Femur (tissue), 1 donor: ENCODE data around the gene KRTAP12-4.
"Not testable (repeated sequence)": the region's sequence is repeated elsewhere in the genome, so short reads cannot be mapped to it uniquely, and the experiment has no call there.

Experiments
- DNase-seq: peaks from one replicate; pipeline ENCODE4 v3.0.0-alpha.2; 2017

KRTAP12-4 gene, protein sequence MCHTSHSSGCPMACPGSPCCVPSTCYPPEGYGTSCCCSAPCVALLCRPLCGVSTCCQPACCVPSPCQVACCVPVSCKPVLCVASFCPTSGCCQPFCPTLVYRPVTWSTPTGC

GRCh38 chr21:44654576-44655175, at the start of gene KRTAP12-4:
Gene KRTAP12-4 (minus strand): TSS chr21:44654659. CDS start chr21:44654614, 45 bp downstream.
- DNase-seq = no peak

GRCh38 chr21:44703731-44704635, 49.5 kb upstream of the KRTAP12-4 start:
- no peak for DNase-seq

DNA sequence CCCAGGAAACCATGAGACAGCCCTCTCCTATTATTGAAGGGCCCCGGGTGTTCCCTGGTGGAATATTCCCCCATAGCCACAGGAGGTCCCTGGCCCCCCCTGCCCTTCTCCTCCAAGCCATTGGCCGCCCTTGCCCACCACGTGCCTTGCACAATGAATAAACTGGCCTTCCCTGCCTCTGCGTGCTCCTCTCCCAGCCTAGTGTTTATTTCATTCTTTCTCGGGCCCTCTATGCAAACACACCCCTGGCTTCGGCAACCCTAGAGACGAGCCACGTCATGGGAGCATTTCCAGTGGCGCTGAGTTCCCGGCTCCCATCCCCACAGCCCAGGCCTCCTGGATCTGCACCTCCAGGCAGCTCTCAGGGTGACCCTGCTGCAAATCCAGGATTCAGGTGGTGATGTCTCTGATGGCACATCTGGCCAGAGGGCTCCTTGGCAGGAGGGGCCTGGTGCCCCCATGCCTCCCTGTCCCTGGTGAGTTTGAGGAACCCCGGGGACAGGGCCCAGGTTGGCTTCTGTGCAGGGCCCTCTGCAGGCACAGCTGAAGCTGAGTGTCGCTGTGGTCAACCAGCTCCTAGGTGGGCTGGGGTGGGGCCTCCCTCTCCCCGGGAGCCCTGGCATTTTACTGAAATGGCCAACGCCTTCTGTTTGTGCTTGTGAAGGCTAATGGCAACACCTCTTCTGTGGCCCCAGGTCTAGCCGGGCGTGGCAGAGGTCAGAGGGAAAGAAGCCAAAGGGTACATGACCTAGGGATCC, 48.7 kb upstream of the KRTAP12-4 start:
- DNase-seq = no peak

- no peak for DNase-seq
These were observed 47.9 kb upstream of the KRTAP12-4 start for GRCh38 chr21:44702111-44702972.

DNA sequence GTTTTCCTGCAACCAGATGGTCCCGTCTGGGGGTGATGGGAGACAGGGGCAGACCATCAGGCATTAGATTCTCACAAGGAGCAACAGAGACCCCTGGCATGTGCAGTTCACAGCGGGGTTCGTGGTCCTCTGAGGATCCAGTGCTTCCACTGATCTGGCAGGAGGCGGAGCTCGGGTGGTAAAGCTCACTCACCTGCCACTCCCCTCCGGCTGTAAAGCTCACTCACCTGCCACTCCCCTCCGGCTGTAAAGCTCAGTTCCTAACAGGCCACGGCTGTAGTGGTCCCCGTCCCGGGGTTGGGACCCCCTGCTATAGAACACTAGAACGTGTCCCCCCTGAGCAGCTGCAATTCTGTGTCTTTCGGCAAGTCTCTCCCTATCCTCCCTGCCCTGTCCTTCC, 47.1 kb upstream of the KRTAP12-4 start:
- DNase-seq = no peak

DNA sequence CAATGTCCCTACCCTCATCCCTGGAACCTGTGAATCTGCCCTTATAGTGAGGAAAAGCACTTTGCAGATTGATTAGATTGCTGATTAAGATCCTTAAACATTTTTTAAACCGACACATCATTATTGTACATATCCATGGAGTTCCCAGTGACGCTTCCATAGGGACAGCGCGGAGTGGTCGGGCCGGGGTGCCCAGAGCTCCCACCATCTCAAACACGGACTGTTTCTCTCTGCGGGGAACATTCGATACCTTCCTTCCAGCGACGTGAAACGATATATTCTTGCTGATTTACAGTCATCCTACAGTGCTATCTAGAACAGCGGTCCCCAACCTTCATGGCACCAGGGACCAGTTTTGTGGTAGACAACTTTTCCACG, 46.6 kb upstream of the KRTAP12-4 start:
- no peak for DNase-seq

- no peak for DNase-seq
These were observed 45.9 kb upstream of the KRTAP12-4 start for GRCh38 chr21:44700101-44701022.

DNA sequence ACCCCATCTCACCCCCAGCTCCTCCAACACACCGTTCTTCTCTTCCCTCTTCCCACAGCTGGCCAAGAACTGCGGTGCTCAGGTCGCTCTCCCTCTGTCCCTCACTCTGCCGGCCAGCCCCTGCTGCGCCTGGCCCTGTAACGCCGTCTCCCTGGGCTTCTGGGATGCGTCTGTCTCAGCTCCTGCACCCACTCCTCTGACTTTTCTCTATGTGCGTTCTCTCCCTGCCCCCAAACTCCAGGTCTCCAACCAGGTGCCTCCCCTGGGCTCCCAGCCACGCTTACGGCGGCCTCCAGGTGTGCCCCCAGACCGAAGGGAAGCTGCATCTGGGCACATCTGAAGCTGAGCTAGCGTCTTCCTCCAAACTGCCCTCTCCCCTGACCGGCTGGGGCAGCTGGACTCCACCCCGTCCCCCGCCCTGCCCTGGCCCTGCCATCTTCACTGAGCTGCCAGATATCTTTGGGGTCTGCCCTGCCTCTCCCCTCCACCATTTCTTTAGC, 45.1 kb upstream of the KRTAP12-4 start:
- no peak for DNase-seq

GRCh38 chr21:44697811-44698734, 43.6 kb upstream of the KRTAP12-4 start:
- no peak for DNase-seq

GRCh38 chr21:44697172-44697810, 42.8 kb upstream of the KRTAP12-4 start, which contains the start of gene KRTAP10-12:
Gene KRTAP10-12 (plus strand): TSS chr21:44697172. CDS start chr21:44697202, 30 bp downstream.
- DNase-seq = not testable (repeated sequence)

GRCh38 chr21:44696572-44696971, 42.1 kb upstream of the KRTAP12-4 start:
- DNase-seq = no peak

DNA sequence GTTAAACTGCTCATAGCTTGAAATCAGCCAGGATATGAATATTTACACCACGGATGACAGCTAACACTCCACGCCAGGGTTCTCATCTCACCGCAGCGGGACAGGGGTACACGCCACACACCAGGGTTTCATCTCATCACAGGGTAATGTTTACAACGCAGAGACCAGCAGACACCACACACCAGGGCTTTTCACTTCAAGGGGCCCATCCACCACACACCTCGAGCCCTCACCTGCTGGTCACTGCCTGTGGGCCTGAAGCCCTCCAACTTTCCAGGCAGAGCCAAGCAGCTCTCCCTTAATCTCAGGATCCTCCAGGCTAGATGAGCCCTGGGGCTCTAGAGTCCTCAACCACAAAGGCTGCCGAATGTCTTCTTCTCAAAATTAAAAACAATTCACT, 41.2 kb upstream of the KRTAP12-4 start:
- no peak for DNase-seq

DNA sequence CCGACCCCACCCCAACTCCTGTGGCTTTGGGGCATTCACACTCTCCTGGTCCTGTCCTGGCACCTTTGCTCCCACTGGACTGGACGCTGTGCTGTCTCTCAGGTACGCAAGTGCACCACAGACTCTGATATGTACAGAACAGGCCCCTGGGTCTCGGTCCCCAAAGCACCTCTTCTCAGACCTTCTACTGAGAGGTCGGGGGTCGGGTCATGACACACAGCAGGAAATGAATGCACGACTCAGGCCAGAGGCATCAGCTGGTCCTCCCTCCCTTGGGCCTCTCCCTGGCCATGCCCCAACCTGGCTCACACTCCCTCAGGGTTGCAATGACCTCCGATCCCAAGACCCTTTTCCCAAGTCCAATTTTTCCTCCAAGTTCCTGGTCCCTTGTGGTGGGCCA, 40.7 kb upstream of the KRTAP12-4 start:
- DNase-seq = no peak

DNA sequence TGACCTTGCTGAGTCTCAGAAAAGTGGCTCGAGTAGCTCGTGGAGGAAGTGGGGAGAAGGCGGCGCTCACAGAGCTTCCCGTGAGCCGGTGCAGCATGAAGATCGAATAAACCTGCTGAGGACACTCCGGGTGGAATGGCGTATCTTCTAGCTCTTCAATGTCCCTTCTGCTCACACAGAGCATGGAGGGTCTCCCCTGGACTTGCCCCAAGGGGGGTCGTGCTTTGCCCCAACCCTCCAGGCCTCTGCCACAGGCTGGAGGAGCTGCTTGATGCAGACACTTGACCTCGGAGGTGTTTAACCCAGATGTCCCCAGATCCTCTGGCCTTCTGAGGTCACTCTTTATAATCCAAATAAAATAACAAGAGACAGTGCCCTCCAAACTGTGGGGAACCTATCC, 40.3 kb upstream of the KRTAP12-4 start:
- no peak for DNase-seq

- no peak for DNase-seq
These were observed 38.5 kb upstream of the KRTAP12-4 start for GRCh38 chr21:44692798-44693512.

DNA sequence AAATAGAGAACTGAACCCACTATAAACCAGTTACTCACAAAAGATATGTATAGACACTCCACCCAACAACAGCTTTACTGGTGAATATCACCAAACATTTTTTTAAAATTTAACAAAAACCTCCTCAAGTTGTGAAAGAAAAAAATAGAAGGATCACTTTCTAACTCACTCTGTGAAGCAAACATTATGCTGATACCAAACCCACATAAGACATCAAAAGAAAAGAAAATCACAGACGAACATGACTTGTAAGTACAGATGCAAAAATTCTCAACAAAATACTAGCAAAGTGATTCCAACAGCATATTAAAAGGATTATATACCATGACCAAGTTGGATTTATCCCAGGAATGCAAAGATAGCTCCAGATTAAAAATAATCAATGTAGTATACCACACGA, 37.2 kb upstream of the KRTAP12-4 start:
- no peak for DNase-seq

DNA sequence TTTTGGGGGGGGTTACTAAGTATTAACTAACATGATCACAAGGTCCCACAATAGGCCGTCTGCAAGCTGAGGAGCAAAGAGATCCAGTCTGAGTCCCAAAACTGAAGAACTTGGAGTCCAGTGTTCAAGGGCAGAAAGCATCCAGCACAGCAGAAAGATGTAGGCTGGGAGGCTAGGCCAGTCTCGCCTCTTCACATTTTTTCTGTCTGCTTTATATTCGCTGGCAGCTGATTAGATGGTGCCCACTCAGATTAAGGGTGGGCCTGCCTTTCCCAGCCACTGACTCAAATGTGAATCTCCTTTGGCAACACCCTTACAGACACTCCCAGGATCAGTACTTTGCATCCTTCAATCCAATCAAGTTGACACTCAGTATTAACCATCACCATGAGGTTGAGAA, 35.3 kb upstream of the KRTAP12-4 start:
- not testable (repeated sequence) for DNase-seq

- DNase-seq = no peak
These were observed 33.2 kb upstream of the KRTAP12-4 start for GRCh38 chr21:44687671-44688070.
